Left lung (tissue), 10 donors: ENCODE data around the gene NYAP2. TPM values are rescaled to one million over a fixed set of nuclear protein-coding genes. Genes with fewer than 3 reads are reported as not detected.

Source experiments
- ATAC-seq: fragments of 200-7000 bp; cut with Tn5 transposase; one replicate; pipeline ENCODE4 v1.9.1; 2020; ENCODE audit warnings: moderate library complexity
- DNase-seq, 4 donors: peaks; one replicate each; pipeline ENCODE4 v3.0.0-alpha.2; 2013 to 2020
- H3K27ac ChIP-seq, 2 donors: fragments of 200-600 bp; sonication (generic) in 1 of 2; one replicate each; pipeline versions ENCODE4 v1.5.0 to v1.8.0; 2020 to 2021
- H3K27me3 ChIP-seq, 2 donors: fragments of 200-600 bp; sonication (generic) in 1 of 2; one replicate each; pipeline versions ENCODE4 v1.5.0 to v1.8.0; 2020 to 2021
- H3K36me3 ChIP-seq, 2 donors: fragments of 200-600 bp; sonication (generic) in 1 of 2; one replicate each; pipeline versions ENCODE4 v1.5.0 to v1.8.0; 2020 to 2021
- H3K4me1 ChIP-seq, 2 donors: fragments of 200-600 bp; one replicate each; pipeline ENCODE4 v1.8.0; 2021
- H3K4me3 ChIP-seq, 2 donors: fragments of 200-600 bp; sonication (generic) in 1 of 2; one replicate each; pipeline versions ENCODE4 v1.5.0 to v1.8.0; 2020 to 2021; ENCODE audit warnings: mild to moderate bottlenecking in 1 of 2
- H3K9me3 ChIP-seq, 2 donors: fragments of 200-600 bp; sonication (generic) in 1 of 2; one replicate each; pipeline versions ENCODE4 v1.5.0 to v1.8.0; 2020 to 2021
- CTCF ChIP-seq, 2 donors: fragments of 200-600 bp; sonication (generic) in 1 of 2; IDR thresholded peaks; one replicate each; pipeline versions ENCODE4 v1.5.0 to v1.8.0; 2021; ENCODE audit warnings: antibody characterized with exemption in 2 of 2
- intact Hi-C, 2 donors: fragments of 100-400 bp; cut with DNase I; formaldehyde crosslinking; loops; one replicate each; pipeline versions ENCODE4 v1.11.2 to v1.14.2; 2022
- polyA plus RNA-seq, 6 donors: library from polyadenylated mRNA; unstranded; fragments of 120-200 nt; gene quantifications; one replicate each; pipeline ENCODE4 v1.2.1, GENCODE V29; 2013; ENCODE audit not compliant: insufficient read length in 6 of 6
- total RNA-seq, 2 donors: library from RNA; stranded (reverse); fragmentation: NEBNext Ultra II Directional; extraction: Animal tissue kit (Norgen Biotek cat#: 25700); gene quantifications; one replicate each; pipeline ENCODE4 v1.2.1, GENCODE V29; 2021
- donor health status: DM: no; HTN: yes; CAD: no.
- donor health status: DM: no; HTN: no; CAD: no.

Gene NYAP2
- total and polyA plus RNA-seq, 8 donors, result 0.04 to 1.0 (median 0.07) TPM

GRCh38 chr2:225608136-225608535 lies 208.6 kb downstream of the NYAP2 start:
- ATAC-seq, result no peak
- DNase-seq, result no peak
- no peaks in the 10 kb centered on the region for H3K36me3 ChIP-seq
- H3K27me3 ChIP-seq, result no peaks in the 10 kb centered on the region
- H3K27ac ChIP-seq, result no peak overlapping the region
- no peak overlapping the region for H3K4me3 ChIP-seq
- no peak for TF ChIP-seq CTCF (IDR thresholded peaks at IDR 0.05)
- no peaks in the 10 kb centered on the region for H3K4me1 ChIP-seq
- H3K9me3 ChIP-seq, result no peaks in the 10 kb centered on the region
- intact Hi-C loops, result no loop called here

GRCh38 chr2:225612636-225613035 lies 213.1 kb downstream of the NYAP2 start:
- H3K36me3 ChIP-seq, result no peaks in the 10 kb centered on the region
- no peaks in the 10 kb centered on the region for H3K4me1 ChIP-seq
- no peak for ATAC-seq
- no peak overlapping the region for H3K27ac ChIP-seq
- H3K27me3 ChIP-seq, result no peaks in the 10 kb centered on the region
- intact Hi-C loops, result no loop called here
- TF ChIP-seq CTCF (IDR thresholded peaks at IDR 0.05), result no peak
- no peak overlapping the region for H3K4me3 ChIP-seq
- no peaks in the 10 kb centered on the region for H3K9me3 ChIP-seq
- DNase-seq, result no peak

- intact Hi-C loops, result no loop called here
- H3K36me3 ChIP-seq, result no peaks in the 10 kb centered on the region
- DNase-seq (no peak), ATAC-seq (no peak)
- no peaks in the 10 kb centered on the region for H3K9me3 ChIP-seq
- H3K4me3 ChIP-seq, result no peak overlapping the region
- no peak for TF ChIP-seq CTCF (IDR thresholded peaks at IDR 0.05)
- H3K27ac ChIP-seq, result no peak overlapping the region
- no peaks in the 10 kb centered on the region for H3K27me3 ChIP-seq
- H3K4me1 ChIP-seq, result no peaks in the 10 kb centered on the region
Measured at GRCh38 chr2:225614915-225615314, 215.4 kb downstream of the NYAP2 start.

GRCh38 chr2:225615514-225615913 lies 216.0 kb downstream of the NYAP2 start:
- TF ChIP-seq CTCF (IDR thresholded peaks at IDR 0.05), result no peak
- DNase-seq (no peak), ATAC-seq (no peak)
- no peaks in the 10 kb centered on the region for H3K9me3 ChIP-seq
- H3K27me3 ChIP-seq, result no peaks in the 10 kb centered on the region
- H3K4me3 ChIP-seq, result no peak overlapping the region
- intact Hi-C loops, result no loop called here
- H3K27ac ChIP-seq, result no peak overlapping the region
- no peaks in the 10 kb centered on the region for H3K4me1 ChIP-seq
- H3K36me3 ChIP-seq, result no peaks in the 10 kb centered on the region

- Histone ChIP-seq H3K27ac (no peak overlapping the region), H3K4me3 (no peak overlapping the region), H3K9me3 (no peaks in the 10 kb centered on the region), H3K4me1 (no peaks in the 10 kb centered on the region), H3K27me3 (no peaks in the 10 kb centered on the region), H3K36me3 (no peaks in the 10 kb centered on the region)
- ATAC-seq (no peak), DNase-seq (no peak)
- TF ChIP-seq CTCF (IDR thresholded peaks at IDR 0.05), result no peak
- intact Hi-C loops, result no loop called here
Measured at GRCh38 chr2:225616372-225616771, 216.9 kb downstream of the NYAP2 start.
